Astrocyte (in vitro differentiated cells and primary cell): ENCODE results near the gene PIP4K2C. TPM values are rescaled to one million over a fixed set of nuclear protein-coding genes. Genes with fewer than 3 reads are reported as not detected.

Source experiments
- DNase-seq: peaks from one replicate; pipeline ENCODE4 v3.0.0-alpha.2; 2010; ENCODE audit warnings: low read depth
- FAIRE-seq: peaks from 2 replicates; lab custom pipeline; 2011; peaks lifted over from hg19 to GRCh38; lab: Jason Lieb, UNC
- H2AFZ ChIP-seq: 2 replicates; pipeline ENCODE4 v1.6.0; 2012; ENCODE audit warnings: low read depth, low read length, inconsistent platforms
- H3K27ac ChIP-seq: 2 replicates; pipeline ENCODE4 v1.5.1; 2011; ENCODE audit warnings: low read depth, low read length, inconsistent platforms
- H3K27me3 ChIP-seq: 2 replicates; pipeline ENCODE4 v1.6.0; 2011; ENCODE audit warnings: low read length, inconsistent platforms; ENCODE audit not compliant: insufficient read depth
- H3K36me3 ChIP-seq: 2 replicates; pipeline ENCODE4 v1.5.1; 2011; ENCODE audit warnings: low read length, inconsistent platforms; ENCODE audit not compliant: insufficient read depth
- H3K4me1 ChIP-seq: 2 replicates; pipeline ENCODE4 v1.5.1; 2011; ENCODE audit warnings: low read length, inconsistent platforms; ENCODE audit not compliant: insufficient read depth
- H3K4me2 ChIP-seq: 2 replicates; pipeline ENCODE4 v1.6.0; 2012; ENCODE audit warnings: low read length, inconsistent platforms
- H3K4me3 ChIP-seq: 2 replicates; pipeline ENCODE4 v1.5.1; 2011; ENCODE audit warnings: low read depth, mild to moderate bottlenecking, low read length, inconsistent platforms; ENCODE audit not compliant: insufficient read depth
- H3K79me2 ChIP-seq: 2 replicates; pipeline ENCODE4 v1.6.0; 2012; ENCODE audit warnings: mild to moderate bottlenecking, low read length, inconsistent platforms; ENCODE audit not compliant: insufficient read depth
- H3K9ac ChIP-seq: 2 replicates; pipeline ENCODE4 v1.6.0; 2012; ENCODE audit warnings: mild to moderate bottlenecking, low read length, inconsistent platforms
- H3K9me3 ChIP-seq: 2 replicates; pipeline ENCODE4 v1.5.1; 2012; ENCODE audit warnings: low read depth, mild to moderate bottlenecking, low read length, inconsistent platforms; ENCODE audit not compliant: insufficient read depth
- H4K20me1 ChIP-seq: 2 replicates; pipeline ENCODE4 v1.6.0; 2012; ENCODE audit warnings: low read length, inconsistent platforms; ENCODE audit not compliant: insufficient read depth
- H3K27ac Mint-ChIP-seq: one replicate; pipeline ENCODE4 v1.8.0; 2021; ENCODE audit warnings: mild to moderate bottlenecking, mixed read lengths; ENCODE audit not compliant: unreplicated experiment
- H3K27me3 Mint-ChIP-seq: one replicate; pipeline ENCODE4 v1.8.0; 2021; ENCODE audit warnings: low read depth, mixed read lengths; ENCODE audit not compliant: unreplicated experiment
- H3K36me3 Mint-ChIP-seq: one replicate; pipeline ENCODE4 v1.8.0; 2021; ENCODE audit warnings: low read depth, mixed read lengths; ENCODE audit not compliant: unreplicated experiment
- H3K4me1 Mint-ChIP-seq: one replicate; pipeline ENCODE4 v1.8.0; 2021; ENCODE audit warnings: low read depth, mixed read lengths; ENCODE audit not compliant: unreplicated experiment
- H3K4me3 Mint-ChIP-seq: one replicate; pipeline ENCODE4 v1.8.0; 2021; ENCODE audit warnings: mild to moderate bottlenecking, moderate library complexity, mixed read lengths; ENCODE audit not compliant: unreplicated experiment
- H3K9me3 Mint-ChIP-seq: one replicate; pipeline ENCODE4 v1.8.0; 2021; ENCODE audit warnings: mild to moderate bottlenecking, mixed read lengths; ENCODE audit not compliant: unreplicated experiment
- EZH2 ChIP-seq: IDR thresholded peaks from 2 replicates; pipeline ENCODE4 v1.6.1; 2012; ENCODE audit warnings: mild to moderate bottlenecking, low read length, inconsistent platforms; ENCODE audit not compliant: insufficient read depth
- total RNA-seq: library from RNA; stranded (reverse); gene quantifications from 2 replicates; pipeline ENCODE4 v1.2.1, GENCODE V29; 2021
- TF ChIP-seq, protein P1 (sequence below): IDR thresholded peaks from 2 replicates; pipeline ENCODE4 v1.5.1; 2011; ENCODE audit warnings: low read depth, mild to moderate bottlenecking, inconsistent platforms, low read length, moderate library complexity; ENCODE audit not compliant: insufficient read depth

PIP4K2C gene
- total RNA-seq, 1 donor from 2014 or later = 43.3 TPM

DNA sequence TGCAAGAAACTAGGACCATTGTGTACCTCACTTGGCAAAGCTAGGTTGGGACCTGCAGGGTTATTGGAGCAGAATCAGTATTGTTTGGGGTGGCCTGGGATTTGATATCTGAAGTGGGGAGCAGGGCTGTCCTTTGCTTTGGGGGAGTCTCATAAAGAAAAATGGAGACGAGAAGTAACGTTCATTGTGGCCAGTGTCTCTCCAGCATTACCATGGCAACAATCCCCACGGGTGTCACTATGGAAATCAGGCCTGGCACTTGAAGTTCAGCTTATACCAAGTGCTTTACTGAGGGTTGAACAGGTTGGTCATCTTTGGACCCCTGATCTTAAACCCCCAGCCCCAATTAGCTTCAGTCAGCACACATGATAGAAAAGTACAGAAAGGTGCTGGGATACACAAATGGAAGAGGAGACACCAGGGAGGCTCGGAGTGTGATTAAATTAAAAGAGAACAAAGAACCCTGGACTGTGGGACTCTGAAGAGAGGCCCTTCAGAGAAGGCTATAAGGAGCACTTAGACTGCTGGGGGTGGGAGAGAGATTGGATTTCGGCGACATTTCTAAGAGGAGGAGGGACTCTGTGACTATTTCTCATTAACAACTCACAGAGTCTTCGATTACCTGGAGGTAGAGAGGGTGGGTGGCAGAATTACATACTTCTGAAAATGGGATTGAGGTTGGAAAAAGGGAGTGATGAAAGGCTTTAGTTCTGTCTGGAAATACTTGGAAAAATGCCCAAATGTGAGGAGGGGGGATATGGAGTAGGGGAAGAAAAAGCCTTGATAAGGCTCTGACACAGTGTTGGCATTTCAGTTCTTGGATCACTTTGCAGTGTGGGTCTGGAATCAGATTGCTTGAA is 37.4 kb upstream of the PIP4K2C start:
- no peaks in the 10 kb centered on the region for H3K79me2 ChIP-seq
- H3K27me3 ChIP-seq = peaks cover 8% of the 10 kb centered on the region
- Mint-ChIP-seq H3K9me3 (peaks cover 3% of the 10 kb centered on the region), H3K4me3 (peak overlapping the region; percentile 63), H3K4me1 (peaks cover 28% of the 10 kb centered on the region), H3K36me3 (peaks cover 3% of the 10 kb centered on the region), H3K27me3 (peaks cover 7% of the 10 kb centered on the region), H3K27ac (peak overlapping the region; percentile 8)
- peak overlapping the region; percentile 69 for H3K4me2 ChIP-seq
- peaks cover 7% of the 10 kb centered on the region for H4K20me1 ChIP-seq
- no peak for FAIRE-seq
- H3K4me3 ChIP-seq = no peak overlapping the region
- no peaks in the 10 kb centered on the region for H3K9me3 ChIP-seq
- DNase-seq = no peak
- H3K4me1 ChIP-seq = peaks cover 13% of the 10 kb centered on the region
- H2AFZ ChIP-seq = peak overlapping the region; percentile 14
- no peak for TF ChIP-seq EZH2
- TF ChIP-seq, protein P1, sequence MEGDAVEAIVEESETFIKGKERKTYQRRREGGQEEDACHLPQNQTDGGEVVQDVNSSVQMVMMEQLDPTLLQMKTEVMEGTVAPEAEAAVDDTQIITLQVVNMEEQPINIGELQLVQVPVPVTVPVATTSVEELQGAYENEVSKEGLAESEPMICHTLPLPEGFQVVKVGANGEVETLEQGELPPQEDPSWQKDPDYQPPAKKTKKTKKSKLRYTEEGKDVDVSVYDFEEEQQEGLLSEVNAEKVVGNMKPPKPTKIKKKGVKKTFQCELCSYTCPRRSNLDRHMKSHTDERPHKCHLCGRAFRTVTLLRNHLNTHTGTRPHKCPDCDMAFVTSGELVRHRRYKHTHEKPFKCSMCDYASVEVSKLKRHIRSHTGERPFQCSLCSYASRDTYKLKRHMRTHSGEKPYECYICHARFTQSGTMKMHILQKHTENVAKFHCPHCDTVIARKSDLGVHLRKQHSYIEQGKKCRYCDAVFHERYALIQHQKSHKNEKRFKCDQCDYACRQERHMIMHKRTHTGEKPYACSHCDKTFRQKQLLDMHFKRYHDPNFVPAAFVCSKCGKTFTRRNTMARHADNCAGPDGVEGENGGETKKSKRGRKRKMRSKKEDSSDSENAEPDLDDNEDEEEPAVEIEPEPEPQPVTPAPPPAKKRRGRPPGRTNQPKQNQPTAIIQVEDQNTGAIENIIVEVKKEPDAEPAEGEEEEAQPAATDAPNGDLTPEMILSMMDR = no peak
- no peak overlapping the region for H3K9ac ChIP-seq
- H3K36me3 ChIP-seq = no peaks in the 10 kb centered on the region
- H3K27ac ChIP-seq = no peak overlapping the region

DNA sequence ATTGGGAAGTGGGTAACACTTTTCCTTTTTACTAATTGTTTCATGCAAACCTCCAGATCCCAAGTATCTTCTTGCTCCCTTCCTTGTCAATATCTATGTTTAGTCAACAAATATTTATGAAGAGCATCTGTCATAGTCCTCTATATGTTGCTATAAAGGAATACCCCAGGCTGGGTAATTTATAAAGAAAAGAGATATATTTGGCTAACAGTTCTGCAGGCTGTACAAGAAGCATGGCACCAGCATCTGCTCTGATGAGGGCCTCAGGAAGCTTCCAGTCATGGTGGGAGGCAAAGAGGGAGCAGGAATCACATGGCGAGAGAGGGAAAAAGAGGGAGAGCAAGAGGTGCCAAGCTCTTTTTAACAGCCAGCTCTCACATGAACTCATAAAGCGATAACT is 36.5 kb upstream of the PIP4K2C start:
- TF ChIP-seq, protein P1 = no peak
- TF ChIP-seq EZH2 = no peak
- DNase-seq (no peak), FAIRE-seq (no peak)
- Mint-ChIP-seq H3K27ac (no peak overlapping the region), H3K36me3 (peaks cover 3% of the 10 kb centered on the region), H3K9me3 (no peaks in the 10 kb centered on the region), H3K27me3 (no peaks in the 10 kb centered on the region), H3K4me1 (peaks cover 28% of the 10 kb centered on the region), H3K4me3 (no peak overlapping the region)
- no peak overlapping the region for H3K9ac ChIP-seq
- no peak overlapping the region for H3K4me3 ChIP-seq
- peaks cover 13% of the 10 kb centered on the region for H3K4me1 ChIP-seq
- H3K27ac ChIP-seq = no peak overlapping the region
- no peaks in the 10 kb centered on the region for H3K36me3 ChIP-seq
- H4K20me1 ChIP-seq = peaks cover 7% of the 10 kb centered on the region
- no peaks in the 10 kb centered on the region for H3K27me3 ChIP-seq
- H3K4me2 ChIP-seq = no peak overlapping the region
- H3K79me2 ChIP-seq = no peaks in the 10 kb centered on the region
- H2AFZ ChIP-seq = no peak overlapping the region
- no peaks in the 10 kb centered on the region for H3K9me3 ChIP-seq

DNA sequence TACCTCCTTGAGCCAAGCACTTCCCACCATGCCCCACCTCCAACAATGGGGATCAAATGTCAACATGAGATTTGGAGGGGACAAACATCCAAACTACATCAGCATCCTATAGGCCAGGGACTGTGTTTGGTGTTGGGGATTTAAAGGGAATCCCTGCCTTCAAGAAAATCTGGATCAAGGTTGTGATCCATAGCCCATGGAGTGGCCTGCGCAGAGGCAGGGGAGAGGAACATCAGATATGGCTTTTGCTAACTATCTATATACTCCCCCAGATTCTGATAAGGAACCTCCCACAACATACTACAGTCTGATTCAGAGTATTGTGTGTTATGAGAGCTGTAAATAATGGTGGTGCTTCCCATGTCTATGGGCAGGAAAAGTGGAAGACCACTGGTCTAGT is 36.1 kb upstream of the PIP4K2C start:
- DNase-seq (no peak), FAIRE-seq (no peak)
- Mint-ChIP-seq H3K27ac (no peak overlapping the region), H3K4me1 (peaks cover 28% of the 10 kb centered on the region), H3K36me3 (peaks cover 3% of the 10 kb centered on the region), H3K4me3 (no peak overlapping the region), H3K27me3 (no peaks in the 10 kb centered on the region), H3K9me3 (no peaks in the 10 kb centered on the region)
- no peak overlapping the region for H3K4me3 ChIP-seq
- no peaks in the 10 kb centered on the region for H3K36me3 ChIP-seq
- H3K9ac ChIP-seq = no peak overlapping the region
- H3K4me1 ChIP-seq = peaks cover 13% of the 10 kb centered on the region
- H3K4me2 ChIP-seq = no peak overlapping the region
- H3K27me3 ChIP-seq = no peaks in the 10 kb centered on the region
- H3K27ac ChIP-seq = no peak overlapping the region
- no peaks in the 10 kb centered on the region for H3K79me2 ChIP-seq
- H4K20me1 ChIP-seq = peaks cover 7% of the 10 kb centered on the region
- TF ChIP-seq, protein P1 = no peak
- no peak for TF ChIP-seq EZH2
- no peak overlapping the region for H2AFZ ChIP-seq
- no peaks in the 10 kb centered on the region for H3K9me3 ChIP-seq
